Heart left ventricle (tissue), 13 donors: Measurements from ENCODE around the gene CAD.
"Not testable (repeated sequence)": the region's sequence is repeated elsewhere in the genome, so short reads cannot be mapped to it uniquely, and the experiment has no call there.

Experiments
- CTCF ChIP-seq, 12 donors: fragments of 200-600 bp; sonication (generic) in 4 of 12; IDR thresholded peaks; one replicate each; pipeline versions ENCODE4 v1.5.0 to v1.8.0; 2018 to 2022; ENCODE audit warnings: antibody characterized with exemption in 12 of 12, mild to moderate bottlenecking in 5 of 12
- POLR2A ChIP-seq, 2 donors: fragments of 450-650 bp; IDR thresholded peaks; one replicate each; pipeline ENCODE4 v1.6.1; 2017; ENCODE audit warnings: antibody characterized with exemption in 2 of 2, mild to moderate bottlenecking in 2 of 2, moderate library complexity in 2 of 2
- donor health status: ischemic (EF 13 %, LVEDD 7.1; RV severe dilation, severe dysfunction).
- donor health status: DM: no; HTN: yes; CAD: no.
- donor health status: DM: no; HTN: no; CAD: no.
- donor health status: ischemic (EF 25% LVEDD 6.9; RV normal size, moderate dysfunction).
- donor health status: ischemic (EF 25% LVEDD 5.7; RV mildly dilated, moderate dysfunction).
- donor health status: ischemic (EF 35%, LVEDD 5.7; RV mildly dilated, moderate dysfunction).
- donor health status: nonischemic (EF 11% LVEDD 7.7; RV severe dilation, severe dysfunction).
- donor health status: DM: yes; HTN: yes; CAD: no.
- donor health status: PGD.
- donor health status: ischemic (EF 29% LVEDD 5.4; RV normal size, mild dysfunction).
- donor health status: nonischemic (EF 23%, LVEDD 6.1; RV moderate dilation, normal function).

DNA sequence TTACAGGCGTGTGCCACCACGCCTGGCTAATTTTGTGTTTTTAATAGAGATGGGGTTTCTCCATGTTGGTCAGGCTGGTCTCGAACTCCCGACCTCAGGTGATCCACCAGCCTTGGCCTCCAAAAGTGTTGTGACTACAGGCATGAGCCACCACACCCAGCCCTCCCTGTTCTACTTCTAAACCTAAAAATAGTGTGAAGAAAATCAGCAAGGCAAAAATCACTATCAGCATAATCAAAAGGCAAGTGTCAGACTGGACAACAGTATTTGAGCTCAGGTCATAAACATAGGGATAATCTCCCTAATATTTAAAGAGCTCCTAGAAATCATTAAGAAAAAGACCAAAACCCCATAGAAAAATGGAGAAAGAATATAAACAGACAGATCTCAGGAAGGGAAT lies 41.4 kb upstream of the CAD start:
- TF ChIP-seq CTCF, POLR2A (IDR thresholded peaks at IDR 0.05): not testable (repeated sequence)
